Measurements from ENCODE around the gene BCO1. TPM values are rescaled to one million over a fixed set of nuclear protein-coding genes. Genes with fewer than 3 reads are reported as not detected.

Gene BCO1
- total and polyA plus RNA-seq, 12 donors, result 0.03 TPM; not detected in 11

- Histone ChIP-seq H3K27ac (no peak overlapping the region), H3K27me3 (no peaks in the 10 kb centered on the region), H3K36me3 (replicated peaks in 1 of 2) (no peaks in the 10 kb centered on the region), H3K4me1 (replicated peaks in 1 of 2) (no peaks in the 10 kb centered on the region), H3K4me3 (no peak overlapping the region), H3K9me3 (replicated peaks in 1 of 3) (no peaks in the 10 kb centered on the region)
- TF ChIP-seq POLR2A (IDR thresholded peaks at IDR 0.05) (no peak), CTCF (IDR thresholded peaks at IDR 0.05) (no peak)
- 62 to 77% (median 70%) methylated on average over 6 to 9 of the region's 9 CpGs for WGBS, 4 donors
- intact Hi-C loops (cut with DNase I), result no loop called here
- DNase-seq, result peak in 1 of 7 donors; percentile 18
Observed at GRCh38 chr16:81198635-81199034, 39.9 kb upstream of the BCO1 start.

- TF ChIP-seq POLR2A (IDR thresholded peaks at IDR 0.05), result no peak
- no peak for TF ChIP-seq CTCF (IDR thresholded peaks at IDR 0.05)
- intact Hi-C loops (cut with DNase I), result no loop called here
Observed at GRCh38 chr16:81201267-81201666, 37.2 kb upstream of the BCO1 start.

GRCh38 chr16:81204798-81205680 is 33.5 kb upstream of the BCO1 start:
- no peaks in the 10 kb centered on the region for H3K27me3 ChIP-seq
- intact Hi-C loops (cut with DNase I), result loop anchor here in 1 of 2 donors (5.0 kb wide), 1 partner anchor 532 kb away; no protein-coding TSS in a partner anchor
- no peaks in the 10 kb centered on the region for H3K36me3 ChIP-seq (replicated peaks in 1 of 2)
- peak; percentile 36 to 72 (median 62) for TF ChIP-seq CTCF (IDR thresholded peaks at IDR 0.05)
- TF ChIP-seq POLR2A (IDR thresholded peaks at IDR 0.05), result no peak
- no peaks in the 10 kb centered on the region for H3K9me3 ChIP-seq (replicated peaks in 1 of 3)
- DNase-seq, result peak in 5 of 7 donors; percentile 29 to 74 (median 49)
- WGBS, 4 donors, result 26 to 30% (median 28%) methylated on average over 14 of the region's 14 CpGs
- no peak overlapping the region for H3K4me3 ChIP-seq
- H3K4me1 ChIP-seq (replicated peaks in 1 of 2), result no peaks in the 10 kb centered on the region
- no peak overlapping the region for H3K27ac ChIP-seq

More at GRCh38 chr16:81201267-81201666, 37.2 kb upstream of the BCO1 start:
- Histone ChIP-seq H3K36me3 (replicated peaks in 1 of 2) (no peaks in the 10 kb centered on the region), H3K4me3 (no peak overlapping the region), H3K27me3 (no peaks in the 10 kb centered on the region), H3K4me1 (replicated peaks in 1 of 2) (no peaks in the 10 kb centered on the region), H3K27ac (no peak overlapping the region), H3K9me3 (replicated peaks in 1 of 3) (no peaks in the 10 kb centered on the region)
- DNase-seq, result peak in 3 of 7 donors; percentile 14 to 28 (median 21)
- WGBS, 4 donors, result 39 to 54% (median 52%) methylated on average over 3 to 4 of the region's 4 CpGs

- TF ChIP-seq POLR2A (IDR thresholded peaks at IDR 0.05), result no peak
- TF ChIP-seq CTCF (IDR thresholded peaks at IDR 0.05), result no peak
- intact Hi-C loops (cut with DNase I), result loop anchor here in 1 of 2 donors (5.0 kb wide), 1 partner anchor 530 kb away; no protein-coding TSS in a partner anchor
- Histone ChIP-seq H3K27me3 (no peaks in the 10 kb centered on the region), H3K36me3 (replicated peaks in 1 of 2) (no peaks in the 10 kb centered on the region), H3K27ac (no peak overlapping the region), H3K4me3 (no peak overlapping the region), H3K4me1 (replicated peaks in 1 of 2) (no peaks in the 10 kb centered on the region), H3K9me3 (replicated peaks in 1 of 3) (no peaks in the 10 kb centered on the region)
- no peak for DNase-seq
- WGBS, 4 donors, result 43 to 70% (median 57%) methylated on average over 6 of the region's 6 CpGs
Observed at GRCh38 chr16:81207076-81207475, 31.4 kb upstream of the BCO1 start.
